ENCODE data around the gene ORC3.

Gene ORC3

DNA sequence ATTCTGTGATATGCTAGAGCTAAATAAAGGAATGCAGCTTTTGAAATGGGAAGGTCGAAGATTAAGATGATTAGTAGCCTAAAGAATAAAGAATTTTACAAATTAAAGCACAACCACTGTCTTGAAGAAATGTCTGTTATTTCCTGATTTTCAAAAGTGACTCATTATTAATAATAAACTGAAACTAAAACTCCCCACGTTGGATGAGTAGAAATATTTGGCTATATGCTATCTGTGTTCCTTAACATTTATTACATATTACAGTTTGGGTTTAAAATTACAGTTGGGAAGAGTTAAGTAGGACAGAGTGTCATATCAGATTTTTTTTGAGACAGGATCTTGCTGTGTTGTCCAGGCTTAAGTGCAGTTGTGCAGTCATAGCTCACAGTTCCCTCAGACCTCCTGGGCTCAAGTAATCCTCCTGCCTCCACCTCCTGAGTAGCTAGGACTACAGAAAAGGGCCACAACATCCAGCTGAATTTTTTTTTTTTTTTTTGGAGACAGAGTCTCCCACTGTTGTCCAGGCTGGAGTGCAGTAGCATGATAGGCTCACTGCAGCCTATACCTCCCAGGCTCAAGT is 65.0 kb downstream of the ORC3 start:
- no peak for TF ChIP-seq CTCF (IDR thresholded peaks at IDR 0.05; ENCODE audit: unreplicated experiment in 3 of 3)
- H3K36me3 Mint-ChIP-seq (ENCODE audit: low read depth): peaks cover 44% of the 10 kb centered on the region
- no peak overlapping the region for H3K4me3 Mint-ChIP-seq
- H3K9me3 Mint-ChIP-seq: no peaks in the 10 kb centered on the region
- H3K4me1 Mint-ChIP-seq: peaks cover 14% of the 10 kb centered on the region
- no peak overlapping the region for H3K27ac Mint-ChIP-seq
- no peaks in the 10 kb centered on the region for H3K27me3 Mint-ChIP-seq (ENCODE audit: low read depth)

DNA sequence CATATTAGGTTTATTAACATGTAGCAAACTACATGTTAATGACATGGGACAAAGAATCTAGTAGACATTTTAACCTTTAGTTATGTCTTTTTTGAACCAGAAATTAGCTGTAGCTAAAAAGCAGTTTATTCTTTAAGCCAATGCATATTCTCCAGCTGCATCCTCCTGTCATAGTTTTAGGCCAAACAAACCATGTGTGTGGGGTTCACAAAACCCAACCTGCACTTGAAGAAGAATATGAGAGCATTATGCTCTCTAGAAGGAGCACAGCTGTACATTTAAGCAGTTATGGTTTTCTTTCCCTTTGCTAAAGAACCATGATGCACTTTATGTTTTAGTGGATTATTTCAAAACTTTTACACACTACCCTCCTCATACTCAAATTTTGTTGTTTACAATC is 65.9 kb downstream of the ORC3 start:
- Mint-ChIP-seq H3K36me3 (ENCODE audit: low read depth) (peaks cover 52% of the 10 kb centered on the region), H3K4me3 (no peak overlapping the region), H3K27me3 (ENCODE audit: low read depth) (no peaks in the 10 kb centered on the region), H3K27ac (no peak overlapping the region), H3K4me1 (peaks cover 14% of the 10 kb centered on the region), H3K9me3 (no peaks in the 10 kb centered on the region)
- no peak for TF ChIP-seq CTCF (IDR thresholded peaks at IDR 0.05; ENCODE audit: unreplicated experiment in 3 of 3)

DNA sequence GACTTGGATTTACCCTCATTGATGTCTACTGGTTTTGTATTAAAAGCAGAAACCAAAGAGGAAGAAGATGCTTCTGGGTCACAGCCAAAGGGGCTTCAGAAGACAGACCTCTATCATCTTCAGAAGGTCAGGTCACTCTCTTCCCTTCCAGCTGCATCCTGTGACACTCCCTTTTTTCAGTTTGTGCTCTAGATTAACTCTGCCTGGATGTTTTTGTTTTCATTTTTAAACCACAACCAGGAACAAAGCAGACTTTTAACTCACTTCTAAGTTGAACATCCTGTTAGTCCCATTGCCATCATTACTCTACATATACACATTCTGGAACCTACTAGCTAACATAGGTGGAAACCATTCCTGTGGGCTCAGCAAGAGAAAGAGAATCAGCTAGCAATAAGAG is 66.9 kb downstream of the ORC3 start:
- no peak overlapping the region for H3K4me3 Mint-ChIP-seq
- peaks cover 59% of the 10 kb centered on the region for H3K36me3 Mint-ChIP-seq (ENCODE audit: low read depth)
- no peaks in the 10 kb centered on the region for H3K9me3 Mint-ChIP-seq
- peaks cover 20% of the 10 kb centered on the region for H3K4me1 Mint-ChIP-seq
- no peak for TF ChIP-seq CTCF (IDR thresholded peaks at IDR 0.05; ENCODE audit: unreplicated experiment in 3 of 3)
- H3K27me3 Mint-ChIP-seq (ENCODE audit: low read depth): no peaks in the 10 kb centered on the region
- peak overlapping the region in 1 of 3 experiments; percentile 41 for H3K27ac Mint-ChIP-seq

DNA sequence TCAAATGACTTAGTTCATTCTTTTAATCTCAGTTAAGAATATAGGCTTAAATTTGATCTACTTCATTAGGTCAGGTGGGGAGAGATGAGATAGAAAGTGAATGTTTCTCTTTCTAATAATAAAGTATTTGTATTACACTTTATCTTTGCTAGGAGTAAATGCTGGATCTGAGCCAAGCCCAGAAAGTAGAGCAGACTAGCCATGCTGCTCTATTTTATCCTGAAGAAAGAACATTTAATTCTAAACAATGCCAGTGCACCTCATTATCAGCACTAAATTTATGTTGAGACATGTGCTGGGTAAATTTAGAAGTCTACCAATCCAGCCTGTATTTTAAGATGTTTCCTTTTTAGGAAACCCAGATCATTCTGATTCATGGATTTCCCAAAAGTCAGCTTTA is 68.6 kb downstream of the ORC3 start:
- peaks cover 57% of the 10 kb centered on the region for H3K36me3 Mint-ChIP-seq (ENCODE audit: low read depth)
- H3K27me3 Mint-ChIP-seq (ENCODE audit: low read depth): no peaks in the 10 kb centered on the region
- no peaks in the 10 kb centered on the region for H3K9me3 Mint-ChIP-seq
- peak overlapping the region; percentile 33 to 78 (median 48) for H3K27ac Mint-ChIP-seq
- no peak for TF ChIP-seq CTCF (IDR thresholded peaks at IDR 0.05; ENCODE audit: unreplicated experiment in 3 of 3)
- no peak overlapping the region for H3K4me3 Mint-ChIP-seq
- peaks cover 27% of the 10 kb centered on the region for H3K4me1 Mint-ChIP-seq

- Mint-ChIP-seq H3K27me3 (ENCODE audit: low read depth) (no peaks in the 10 kb centered on the region), H3K4me1 (peaks cover 37% of the 10 kb centered on the region), H3K4me3 (no peak overlapping the region), H3K27ac (peak overlapping the region in 1 of 3 experiments; percentile 39), H3K9me3 (no peaks in the 10 kb centered on the region), H3K36me3 (ENCODE audit: low read depth) (peaks cover 54% of the 10 kb centered on the region)
- TF ChIP-seq CTCF (IDR thresholded peaks at IDR 0.05; ENCODE audit: unreplicated experiment in 3 of 3): no peak
Observed at GRCh38 chr6:87660226-87660911, 70.4 kb downstream of the ORC3 start.

DNA sequence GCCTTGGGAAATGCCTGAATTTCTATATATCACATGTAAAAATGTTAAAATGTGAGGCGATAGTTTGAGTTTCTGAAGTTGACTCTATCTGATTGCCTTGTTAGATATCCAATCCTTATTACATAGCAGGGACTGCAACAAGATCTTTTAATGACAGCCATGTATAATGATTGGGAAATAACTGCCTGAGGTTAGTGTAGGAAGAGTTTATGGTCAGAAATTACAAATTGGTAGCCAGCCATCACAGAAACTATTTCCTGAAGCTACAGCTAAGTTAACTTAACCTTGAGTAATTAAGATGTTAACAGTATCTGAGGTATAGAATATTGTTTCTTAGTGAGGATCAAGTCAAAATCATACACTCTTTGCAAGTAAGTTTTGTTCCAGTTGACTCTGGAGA is 71.1 kb downstream of the ORC3 start:
- peaks cover 37% of the 10 kb centered on the region for H3K4me1 Mint-ChIP-seq
- no peaks in the 10 kb centered on the region for H3K27me3 Mint-ChIP-seq (ENCODE audit: low read depth)
- TF ChIP-seq CTCF (IDR thresholded peaks at IDR 0.05; ENCODE audit: unreplicated experiment in 3 of 3): no peak
- peak overlapping the region in 2 of 3 experiments; percentile 14 to 39 for H3K27ac Mint-ChIP-seq
- no peak overlapping the region for H3K4me3 Mint-ChIP-seq
- H3K9me3 Mint-ChIP-seq: no peaks in the 10 kb centered on the region
- H3K36me3 Mint-ChIP-seq (ENCODE audit: low read depth): peaks cover 54% of the 10 kb centered on the region

Measured in nephron (organoid).